Bronchial epithelial cell (primary cell): ENCODE results near the gene CTBP1. TPM values are rescaled to one million over a fixed set of nuclear protein-coding genes. Genes with fewer than 3 reads are reported as not detected.
A peak's percentile ranks its signal among the peaks of the same experiment; 100 is the strongest.

ENCODE experiments used
- DNase-seq: peaks from one replicate; pipeline ENCODE4 v3.0.0-alpha.2; 2010; ENCODE audit warnings: low read depth
- FAIRE-seq: peaks from 2 replicates; lab custom pipeline; 2011; peaks lifted over from hg19 to GRCh38; lab: Jason Lieb, UNC
- H3K27me3 ChIP-seq: 2 replicates; pipeline ENCODE4 v1.5.1; 2011; ENCODE audit warnings: low read length; ENCODE audit not compliant: control insufficient read depth, insufficient read depth
- H3K36me3 ChIP-seq: 2 replicates; pipeline ENCODE4 v1.5.1; 2011; ENCODE audit warnings: low read length; ENCODE audit not compliant: control insufficient read depth, insufficient read depth
- H3K4me3 ChIP-seq: 2 replicates; pipeline ENCODE4 v1.5.1; 2011; ENCODE audit warnings: mild to moderate bottlenecking, low read depth, low read length, control low read depth
- CTCF ChIP-seq: IDR thresholded peaks from 2 replicates; pipeline ENCODE4 v1.5.1; 2011; ENCODE audit warnings: mild to moderate bottlenecking, moderate library complexity, low read length, control low read depth, inconsistent platforms; ENCODE audit not compliant: insufficient read depth, severe bottlenecking
- total RNA-seq: library from RNA; depleted of rRNA; stranded (reverse); fragments of >200 nt; gene quantifications from 2 replicates; pipeline ENCODE4 v1.2.1, GENCODE V29; 2014

CTBP1 gene
- total RNA-seq, 1 donor from 2014 or later: 173 TPM

GRCh38 chr4:1204286-1204827, 44.6 kb downstream of the CTBP1 start:
- H3K36me3 ChIP-seq: no peaks in the 10 kb centered on the region
- no peak overlapping the region for H3K4me3 ChIP-seq
- H3K27me3 ChIP-seq: no peaks in the 10 kb centered on the region
- TF ChIP-seq CTCF: no peak
- FAIRE-seq (peak; percentile 23), DNase-seq (no peak)

DNA sequence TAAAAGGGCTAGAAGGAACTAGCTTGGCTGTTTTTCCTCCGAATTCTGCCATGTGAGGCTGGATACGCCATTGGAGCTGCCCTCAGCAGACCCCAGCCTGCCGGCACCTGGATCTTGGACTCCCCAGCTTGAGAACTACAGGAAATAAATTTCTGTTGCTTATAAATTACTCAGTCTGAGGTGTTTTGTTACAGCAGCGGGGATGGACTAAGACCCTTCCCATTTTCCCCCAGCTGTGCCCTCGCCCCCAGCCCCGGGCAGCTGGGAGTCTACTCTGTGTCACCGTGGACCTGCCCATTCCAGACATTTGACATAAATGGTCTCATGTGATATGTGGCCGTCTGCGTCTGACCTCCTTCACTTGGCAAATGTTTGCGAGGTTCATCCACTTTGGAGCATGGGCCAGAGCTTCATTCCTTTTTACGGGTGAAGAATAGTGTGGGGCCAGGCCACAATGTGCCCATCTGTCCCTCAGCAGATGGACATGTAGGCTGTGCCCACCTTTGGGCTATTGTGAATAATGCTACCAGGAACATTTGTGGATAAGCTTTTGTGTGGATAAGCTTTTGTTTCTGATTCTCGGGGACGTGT, 45.8 kb downstream of the CTBP1 start:
- no peak for DNase-seq
- H3K36me3 ChIP-seq: no peaks in the 10 kb centered on the region
- no peak for FAIRE-seq
- no peaks in the 10 kb centered on the region for H3K27me3 ChIP-seq
- H3K4me3 ChIP-seq: no peak overlapping the region
- TF ChIP-seq CTCF: no peak

GRCh38 chr4:1202526-1203011, 46.4 kb downstream of the CTBP1 start:
- Histone ChIP-seq H3K36me3 (no peaks in the 10 kb centered on the region), H3K27me3 (no peaks in the 10 kb centered on the region), H3K4me3 (no peak overlapping the region)
- FAIRE-seq: no peak
- no peak for DNase-seq
- TF ChIP-seq CTCF: no peak

- H3K4me3 ChIP-seq: no peak overlapping the region
- H3K27me3 ChIP-seq: no peaks in the 10 kb centered on the region
- H3K36me3 ChIP-seq: no peaks in the 10 kb centered on the region
- no peak for DNase-seq
- no peak for FAIRE-seq
- no peak for TF ChIP-seq CTCF
Observed at GRCh38 chr4:1201851-1202525, 46.9 kb downstream of the CTBP1 start.

GRCh38 chr4:1200425-1201035, 48.4 kb downstream of the CTBP1 start:
- DNase-seq (no peak), FAIRE-seq (no peak)
- no peak for TF ChIP-seq CTCF
- Histone ChIP-seq H3K27me3 (no peaks in the 10 kb centered on the region), H3K4me3 (no peak overlapping the region), H3K36me3 (no peaks in the 10 kb centered on the region)
